ENCODE results near the gene SELE.

DNA sequence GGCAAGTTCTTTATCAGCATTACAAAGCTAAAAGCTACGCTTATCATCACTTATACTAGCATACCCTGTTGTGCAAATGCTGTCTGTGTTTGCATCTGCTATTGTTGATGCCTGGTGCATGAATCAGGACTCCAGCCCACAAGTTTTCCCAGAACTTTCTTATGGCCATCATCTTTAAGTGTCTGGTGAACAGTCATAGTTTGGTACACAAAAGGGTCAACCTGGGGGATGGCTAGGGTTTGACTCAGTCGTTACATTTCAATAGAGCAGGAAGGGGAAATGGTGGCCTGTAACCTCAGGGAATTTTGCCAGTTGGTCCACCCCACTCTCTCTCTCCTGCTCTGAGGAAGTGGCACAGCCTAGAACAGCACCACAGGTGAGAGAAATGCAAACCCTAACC lies 57.9 kb downstream of the SELE start:
- TF ChIP-seq, protein P1, sequence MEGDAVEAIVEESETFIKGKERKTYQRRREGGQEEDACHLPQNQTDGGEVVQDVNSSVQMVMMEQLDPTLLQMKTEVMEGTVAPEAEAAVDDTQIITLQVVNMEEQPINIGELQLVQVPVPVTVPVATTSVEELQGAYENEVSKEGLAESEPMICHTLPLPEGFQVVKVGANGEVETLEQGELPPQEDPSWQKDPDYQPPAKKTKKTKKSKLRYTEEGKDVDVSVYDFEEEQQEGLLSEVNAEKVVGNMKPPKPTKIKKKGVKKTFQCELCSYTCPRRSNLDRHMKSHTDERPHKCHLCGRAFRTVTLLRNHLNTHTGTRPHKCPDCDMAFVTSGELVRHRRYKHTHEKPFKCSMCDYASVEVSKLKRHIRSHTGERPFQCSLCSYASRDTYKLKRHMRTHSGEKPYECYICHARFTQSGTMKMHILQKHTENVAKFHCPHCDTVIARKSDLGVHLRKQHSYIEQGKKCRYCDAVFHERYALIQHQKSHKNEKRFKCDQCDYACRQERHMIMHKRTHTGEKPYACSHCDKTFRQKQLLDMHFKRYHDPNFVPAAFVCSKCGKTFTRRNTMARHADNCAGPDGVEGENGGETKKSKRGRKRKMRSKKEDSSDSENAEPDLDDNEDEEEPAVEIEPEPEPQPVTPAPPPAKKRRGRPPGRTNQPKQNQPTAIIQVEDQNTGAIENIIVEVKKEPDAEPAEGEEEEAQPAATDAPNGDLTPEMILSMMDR (IDR thresholded peaks at IDR 0.05; ENCODE audit: poor library complexity, severe bottlenecking): no peak
- TF ChIP-seq POLR2AphosphoS5 (IDR thresholded peaks at IDR 0.05) (no peak), SMC3 (conservative IDR thresholded peaks at IDR 0.05; ENCODE audit: poor library complexity) (no peak), RAD21 (conservative IDR thresholded peaks at IDR 0.05) (no peak), EZH2 (IDR thresholded peaks at IDR 0.05; ENCODE audit: borderline replicate concordance, insufficient read depth, low read length, poor library complexity, severe bottlenecking) (no peak), EP300 (conservative IDR thresholded peaks at IDR 0.05; ENCODE audit: poor library complexity, severe bottlenecking) (no peak)
- TF ChIP-seq, protein P2, sequence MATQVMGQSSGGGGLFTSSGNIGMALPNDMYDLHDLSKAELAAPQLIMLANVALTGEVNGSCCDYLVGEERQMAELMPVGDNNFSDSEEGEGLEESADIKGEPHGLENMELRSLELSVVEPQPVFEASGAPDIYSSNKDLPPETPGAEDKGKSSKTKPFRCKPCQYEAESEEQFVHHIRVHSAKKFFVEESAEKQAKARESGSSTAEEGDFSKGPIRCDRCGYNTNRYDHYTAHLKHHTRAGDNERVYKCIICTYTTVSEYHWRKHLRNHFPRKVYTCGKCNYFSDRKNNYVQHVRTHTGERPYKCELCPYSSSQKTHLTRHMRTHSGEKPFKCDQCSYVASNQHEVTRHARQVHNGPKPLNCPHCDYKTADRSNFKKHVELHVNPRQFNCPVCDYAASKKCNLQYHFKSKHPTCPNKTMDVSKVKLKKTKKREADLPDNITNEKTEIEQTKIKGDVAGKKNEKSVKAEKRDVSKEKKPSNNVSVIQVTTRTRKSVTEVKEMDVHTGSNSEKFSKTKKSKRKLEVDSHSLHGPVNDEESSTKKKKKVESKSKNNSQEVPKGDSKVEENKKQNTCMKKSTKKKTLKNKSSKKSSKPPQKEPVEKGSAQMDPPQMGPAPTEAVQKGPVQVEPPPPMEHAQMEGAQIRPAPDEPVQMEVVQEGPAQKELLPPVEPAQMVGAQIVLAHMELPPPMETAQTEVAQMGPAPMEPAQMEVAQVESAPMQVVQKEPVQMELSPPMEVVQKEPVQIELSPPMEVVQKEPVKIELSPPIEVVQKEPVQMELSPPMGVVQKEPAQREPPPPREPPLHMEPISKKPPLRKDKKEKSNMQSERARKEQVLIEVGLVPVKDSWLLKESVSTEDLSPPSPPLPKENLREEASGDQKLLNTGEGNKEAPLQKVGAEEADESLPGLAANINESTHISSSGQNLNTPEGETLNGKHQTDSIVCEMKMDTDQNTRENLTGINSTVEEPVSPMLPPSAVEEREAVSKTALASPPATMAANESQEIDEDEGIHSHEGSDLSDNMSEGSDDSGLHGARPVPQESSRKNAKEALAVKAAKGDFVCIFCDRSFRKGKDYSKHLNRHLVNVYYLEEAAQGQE (IDR thresholded peaks at IDR 0.05; ENCODE audit: borderline replicate concordance): no peak
